ENCODE measurements around the gene ZNF804A. TPM values are rescaled to one million over a fixed set of nuclear protein-coding genes. Genes with fewer than 3 reads are reported as not detected.

The ZNF804A gene
- total RNA-seq, 1 donor from 2014 or later, result not detected

DNA sequence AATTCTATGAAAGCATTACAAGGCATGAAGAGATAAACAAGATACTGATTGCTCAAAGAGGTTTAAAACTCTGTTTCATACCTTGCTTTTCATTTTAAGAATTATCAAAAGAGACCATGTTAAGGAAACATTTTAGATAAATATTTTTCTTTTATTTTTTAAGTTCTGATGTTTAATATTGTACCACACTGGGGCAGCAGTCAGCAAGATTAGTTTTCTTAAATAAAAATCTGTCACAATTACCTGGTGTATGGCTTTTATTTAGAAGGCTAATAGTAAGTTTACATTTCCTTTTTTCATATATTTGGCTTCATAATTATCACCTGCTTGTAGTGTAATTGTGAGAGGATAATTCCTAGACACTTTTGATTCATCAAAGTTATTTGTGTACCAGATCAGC lies 46.4 kb downstream of the ZNF804A start:
- TF ChIP-seq, protein P1, sequence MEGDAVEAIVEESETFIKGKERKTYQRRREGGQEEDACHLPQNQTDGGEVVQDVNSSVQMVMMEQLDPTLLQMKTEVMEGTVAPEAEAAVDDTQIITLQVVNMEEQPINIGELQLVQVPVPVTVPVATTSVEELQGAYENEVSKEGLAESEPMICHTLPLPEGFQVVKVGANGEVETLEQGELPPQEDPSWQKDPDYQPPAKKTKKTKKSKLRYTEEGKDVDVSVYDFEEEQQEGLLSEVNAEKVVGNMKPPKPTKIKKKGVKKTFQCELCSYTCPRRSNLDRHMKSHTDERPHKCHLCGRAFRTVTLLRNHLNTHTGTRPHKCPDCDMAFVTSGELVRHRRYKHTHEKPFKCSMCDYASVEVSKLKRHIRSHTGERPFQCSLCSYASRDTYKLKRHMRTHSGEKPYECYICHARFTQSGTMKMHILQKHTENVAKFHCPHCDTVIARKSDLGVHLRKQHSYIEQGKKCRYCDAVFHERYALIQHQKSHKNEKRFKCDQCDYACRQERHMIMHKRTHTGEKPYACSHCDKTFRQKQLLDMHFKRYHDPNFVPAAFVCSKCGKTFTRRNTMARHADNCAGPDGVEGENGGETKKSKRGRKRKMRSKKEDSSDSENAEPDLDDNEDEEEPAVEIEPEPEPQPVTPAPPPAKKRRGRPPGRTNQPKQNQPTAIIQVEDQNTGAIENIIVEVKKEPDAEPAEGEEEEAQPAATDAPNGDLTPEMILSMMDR (IDR thresholded peaks at IDR 0.05), result no peak
- Mint-ChIP-seq H3K9me3 (ENCODE audit: unreplicated experiment) (peaks cover 18% of the 10 kb centered on the region), H3K4me1 (ENCODE audit: unreplicated experiment) (no peaks in the 10 kb centered on the region), H3K4me3 (ENCODE audit: unreplicated experiment) (no peak overlapping the region), H3K27me3 (ENCODE audit: unreplicated experiment) (no peaks in the 10 kb centered on the region), H3K36me3 (ENCODE audit: unreplicated experiment) (no peaks in the 10 kb centered on the region), H3K27ac (ENCODE audit: unreplicated experiment) (no peak overlapping the region)
- DNase-seq (ENCODE audit: extremely low spot score, unreplicated experiment), result no peak

DNA sequence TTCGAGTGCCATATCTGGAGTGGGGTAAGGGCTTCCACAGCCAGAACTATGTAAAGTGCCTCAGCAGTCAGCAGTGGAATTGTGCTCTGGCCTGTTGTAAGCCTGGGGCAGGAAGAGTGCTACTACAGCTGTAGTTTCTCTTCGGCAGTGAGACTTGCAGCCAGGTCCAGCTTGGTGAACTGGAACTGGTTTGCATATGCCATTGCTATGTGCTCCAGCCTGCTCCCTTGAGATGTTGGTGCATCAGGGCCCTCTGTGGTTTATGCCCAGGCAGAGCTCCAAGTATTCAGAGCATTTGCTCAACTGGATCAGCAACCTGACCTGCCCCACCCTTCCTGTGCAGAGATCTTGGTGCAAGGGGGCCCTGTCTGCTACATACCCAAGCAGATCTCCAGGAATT lies 47.8 kb downstream of the ZNF804A start:
- Mint-ChIP-seq H3K27ac (ENCODE audit: unreplicated experiment) (no peak overlapping the region), H3K9me3 (ENCODE audit: unreplicated experiment) (peaks cover 23% of the 10 kb centered on the region), H3K4me3 (ENCODE audit: unreplicated experiment) (no peak overlapping the region), H3K27me3 (ENCODE audit: unreplicated experiment) (no peaks in the 10 kb centered on the region), H3K4me1 (ENCODE audit: unreplicated experiment) (no peaks in the 10 kb centered on the region), H3K36me3 (ENCODE audit: unreplicated experiment) (no peaks in the 10 kb centered on the region)
- no peak for DNase-seq (ENCODE audit: extremely low spot score, unreplicated experiment)
- TF ChIP-seq, protein P1 (IDR thresholded peaks at IDR 0.05), result no peak

DNA sequence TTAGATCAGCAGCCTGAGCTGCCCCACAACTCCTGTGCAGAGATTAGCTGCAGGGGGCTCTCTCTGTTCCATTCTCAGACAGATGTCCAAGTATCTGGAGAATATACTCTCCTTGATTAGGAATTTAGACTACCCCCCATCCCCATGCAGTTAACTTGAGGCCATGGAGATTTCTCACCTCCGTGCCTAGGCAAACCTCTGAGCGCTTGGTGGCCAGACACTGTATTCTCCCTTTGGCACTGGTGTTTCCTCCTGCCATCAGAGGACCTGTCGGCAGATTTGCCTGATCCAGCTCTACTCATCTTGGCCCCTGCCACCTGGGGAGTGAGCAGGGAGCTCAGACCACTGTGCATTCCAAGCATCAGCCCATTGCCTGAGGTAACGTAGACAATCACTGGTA lies 48.3 kb downstream of the ZNF804A start:
- H3K27ac Mint-ChIP-seq (ENCODE audit: unreplicated experiment), result no peak overlapping the region
- no peak overlapping the region for H3K4me3 Mint-ChIP-seq (ENCODE audit: unreplicated experiment)
- H3K36me3 Mint-ChIP-seq (ENCODE audit: unreplicated experiment), result no peaks in the 10 kb centered on the region
- TF ChIP-seq, protein P1 (IDR thresholded peaks at IDR 0.05), result no peak
- H3K4me1 Mint-ChIP-seq (ENCODE audit: unreplicated experiment), result no peaks in the 10 kb centered on the region
- DNase-seq (ENCODE audit: extremely low spot score, unreplicated experiment), result no peak
- H3K27me3 Mint-ChIP-seq (ENCODE audit: unreplicated experiment), result no peaks in the 10 kb centered on the region
- peaks cover 23% of the 10 kb centered on the region for H3K9me3 Mint-ChIP-seq (ENCODE audit: unreplicated experiment)

DNA sequence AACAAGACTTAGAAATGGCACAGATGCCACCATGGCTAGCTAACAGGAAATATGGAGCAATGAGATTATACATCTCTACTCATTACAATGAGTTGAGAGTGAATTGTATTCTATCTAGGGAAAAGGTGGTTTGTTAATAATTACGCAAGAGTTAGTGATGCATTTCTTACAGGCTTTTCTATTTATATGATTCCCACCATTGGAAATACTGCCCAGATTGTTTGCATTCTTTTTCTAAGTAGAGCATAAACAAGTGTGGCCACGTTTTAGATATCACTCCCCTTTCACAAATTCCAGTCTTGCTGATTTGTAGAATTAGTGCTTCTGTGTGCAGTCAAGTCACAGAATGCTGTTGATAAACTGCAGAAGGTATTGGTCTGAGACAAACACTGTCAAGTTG lies 56.6 kb downstream of the ZNF804A start:
- Mint-ChIP-seq H3K27ac (ENCODE audit: unreplicated experiment) (no peak overlapping the region), H3K36me3 (ENCODE audit: unreplicated experiment) (no peaks in the 10 kb centered on the region), H3K4me1 (ENCODE audit: unreplicated experiment) (no peaks in the 10 kb centered on the region), H3K4me3 (ENCODE audit: unreplicated experiment) (no peak overlapping the region), H3K27me3 (ENCODE audit: unreplicated experiment) (no peaks in the 10 kb centered on the region), H3K9me3 (ENCODE audit: unreplicated experiment) (peaks cover 2% of the 10 kb centered on the region)
- no peak for DNase-seq (ENCODE audit: extremely low spot score, unreplicated experiment)
- TF ChIP-seq, protein P1 (IDR thresholded peaks at IDR 0.05), result no peak

DNA sequence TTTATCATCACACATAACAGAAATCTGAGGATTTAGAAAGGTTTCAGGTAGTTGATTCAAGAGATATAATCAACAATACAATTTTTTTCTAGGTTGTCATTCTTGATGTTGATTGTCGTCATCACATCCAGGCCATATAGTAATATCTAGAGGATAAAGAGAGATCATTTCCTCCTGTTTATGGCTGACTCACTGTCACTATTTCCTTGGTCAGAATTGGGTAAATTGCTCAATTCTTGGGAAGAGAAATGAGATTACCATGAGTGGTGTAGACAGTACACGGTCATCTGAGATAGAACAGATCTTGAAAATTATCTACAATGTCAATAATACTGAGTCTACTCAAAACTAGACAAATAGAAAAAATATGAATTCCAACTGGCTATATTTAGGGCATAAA lies 78.8 kb downstream of the ZNF804A start:
- H3K9me3 Mint-ChIP-seq (ENCODE audit: unreplicated experiment), result no peaks in the 10 kb centered on the region
- H3K27ac Mint-ChIP-seq (ENCODE audit: unreplicated experiment), result no peak overlapping the region
- TF ChIP-seq, protein P1 (IDR thresholded peaks at IDR 0.05), result no peak
- no peaks in the 10 kb centered on the region for H3K4me1 Mint-ChIP-seq (ENCODE audit: unreplicated experiment)
- H3K36me3 Mint-ChIP-seq (ENCODE audit: unreplicated experiment), result no peaks in the 10 kb centered on the region
- no peak for DNase-seq (ENCODE audit: extremely low spot score, unreplicated experiment)
- no peaks in the 10 kb centered on the region for H3K27me3 Mint-ChIP-seq (ENCODE audit: unreplicated experiment)
- H3K4me3 Mint-ChIP-seq (ENCODE audit: unreplicated experiment), result no peak overlapping the region

Measured in osteocyte (in vitro differentiated cells).